GM10266 (cell line): Measurements from ENCODE around the gene CCR9.

Experiments
- DNase-seq: peaks from one replicate; pipeline ENCODE4 v3.0.0; 2012; ENCODE audit errors: extremely low spot score
- CTCF ChIP-seq: IDR thresholded peaks from 2 replicates; pipeline ENCODE4 v1.5.1; 2012; ENCODE audit warnings: mild to moderate bottlenecking, low read depth; ENCODE audit not compliant: control insufficient read depth, insufficient read depth; ENCODE audit errors: missing control alignments

CCR9 gene

DNA sequence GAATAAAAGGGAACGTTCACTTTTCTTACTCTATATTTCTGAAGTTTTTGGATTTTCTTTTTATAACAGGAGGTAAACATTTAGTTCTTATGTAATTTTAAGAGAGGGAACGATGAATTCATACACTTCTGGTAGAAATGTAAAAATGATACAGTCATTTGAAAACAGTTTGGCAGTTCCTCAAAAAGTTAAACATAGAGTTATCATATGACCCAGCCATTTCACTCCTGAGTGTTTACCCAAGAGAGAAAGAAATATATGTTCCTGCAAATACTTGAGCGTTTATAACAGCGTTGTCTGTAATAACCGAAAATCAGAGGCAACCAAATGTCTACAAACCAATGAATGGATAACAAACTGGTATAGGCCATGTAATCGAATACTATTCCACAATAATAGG, 20.8 kb upstream of the CCR9 start:
- no peak for TF ChIP-seq CTCF
- no peak for DNase-seq

GRCh38 chr3:45868213-45868612, 18.1 kb upstream of the CCR9 start:
- no peak for DNase-seq
- no peak for TF ChIP-seq CTCF

- DNase-seq = no peak
- TF ChIP-seq CTCF = no peak
Measured at GRCh38 chr3:45868650-45869049, 17.7 kb upstream of the CCR9 start.

- no peak for DNase-seq
- no peak for TF ChIP-seq CTCF
Measured at GRCh38 chr3:45869638-45870037, 16.7 kb upstream of the CCR9 start.

DNA sequence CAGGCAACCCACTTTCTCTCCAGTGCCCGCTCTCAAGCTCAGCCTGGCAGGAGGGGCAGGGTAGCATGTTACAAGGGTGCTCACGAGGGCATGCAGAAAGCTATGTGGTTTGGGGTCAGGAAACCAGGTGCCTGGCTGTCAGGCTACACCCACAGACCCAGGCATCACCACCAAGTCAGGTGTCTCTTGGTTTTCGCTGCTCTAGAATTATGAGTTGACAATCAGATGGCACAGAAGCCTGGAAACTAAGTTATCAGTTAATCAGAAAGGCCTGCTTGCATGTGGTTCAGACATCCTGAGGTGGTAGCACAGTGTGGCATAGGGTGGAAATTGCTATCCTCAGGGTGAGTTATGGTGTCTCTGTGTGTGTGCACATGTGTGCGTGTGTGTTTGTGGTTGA, 16.2 kb upstream of the CCR9 start:
- TF ChIP-seq CTCF = no peak
- DNase-seq = no peak

DNA sequence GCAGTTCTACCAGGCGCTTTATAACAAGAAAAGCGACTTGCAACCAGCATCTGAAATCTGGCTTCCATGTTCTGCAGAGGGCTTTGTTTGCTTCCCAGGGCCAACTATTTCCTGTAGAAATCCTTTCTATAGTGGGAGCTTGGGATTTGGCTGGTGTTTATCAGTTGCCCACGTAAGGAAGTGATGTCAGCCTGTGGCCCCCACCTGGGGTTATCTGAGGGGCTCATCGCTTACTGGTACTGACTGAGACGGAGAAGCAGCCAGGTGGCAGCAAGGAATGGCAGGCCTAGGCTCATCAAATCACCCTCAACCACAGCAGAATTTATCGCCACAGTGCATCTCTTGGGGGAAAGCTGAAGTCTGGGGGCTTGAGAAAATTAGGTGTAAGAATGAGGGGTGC, 14.6 kb upstream of the CCR9 start:
- TF ChIP-seq CTCF = no peak
- DNase-seq = no peak

DNA sequence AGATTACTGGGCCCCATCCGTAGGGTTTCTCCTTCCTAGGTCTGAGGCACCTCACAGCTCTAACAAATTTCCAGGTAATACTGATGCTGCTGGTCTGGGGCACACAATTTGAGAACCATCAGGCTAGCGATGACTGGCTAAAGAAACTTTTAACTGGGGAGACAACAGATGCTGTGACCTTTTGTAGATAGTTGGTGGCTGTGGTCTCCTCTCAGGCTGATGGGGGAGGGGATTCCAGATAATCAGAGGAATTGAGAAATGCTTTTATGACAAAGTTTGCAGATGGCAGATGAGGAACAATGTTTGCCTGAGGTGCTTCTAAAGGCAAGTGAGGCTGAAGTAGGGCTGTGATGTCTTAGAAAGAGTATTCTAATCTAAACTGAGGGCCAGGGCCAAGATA, 13.8 kb upstream of the CCR9 start:
- no peak for DNase-seq
- TF ChIP-seq CTCF = no peak
